ENCODE measurements around the gene TBC1D32.
"Not testable (repeated sequence)": the region's sequence is repeated elsewhere in the genome, so short reads cannot be mapped to it uniquely, and the experiment has no call there.

The TBC1D32 gene

GRCh38 chr6:121110733-121111132 is 223.5 kb downstream of the TBC1D32 start:
- no peak for TF ChIP-seq CTCF (conservative IDR thresholded peaks at IDR 0.05)

DNA sequence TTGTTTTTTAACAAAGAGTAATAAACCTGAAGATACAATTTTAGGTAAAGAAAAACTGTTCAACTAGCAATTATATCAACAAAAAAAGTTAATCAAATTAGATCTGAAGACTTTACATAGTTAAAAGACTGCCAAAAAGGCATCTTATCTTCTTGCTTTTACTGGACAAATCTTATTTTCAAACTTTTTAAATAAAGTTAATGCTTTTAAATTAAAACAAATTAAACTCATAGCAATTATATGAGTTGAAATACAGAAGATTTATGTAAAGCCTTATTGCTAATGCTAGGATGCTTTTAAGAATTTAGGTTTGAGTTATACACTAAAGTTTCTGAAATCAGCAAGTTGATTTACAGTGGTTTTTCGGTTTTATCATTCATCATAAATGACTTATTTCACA is 227.3 kb downstream of the TBC1D32 start:
- H3K27ac ChIP-seq: no peak overlapping the region
- no peak for TF ChIP-seq CTCF (conservative IDR thresholded peaks at IDR 0.05)

More at GRCh38 chr6:121110733-121111132, 223.5 kb downstream of the TBC1D32 start:
- H3K27ac ChIP-seq: no peak overlapping the region

DNA sequence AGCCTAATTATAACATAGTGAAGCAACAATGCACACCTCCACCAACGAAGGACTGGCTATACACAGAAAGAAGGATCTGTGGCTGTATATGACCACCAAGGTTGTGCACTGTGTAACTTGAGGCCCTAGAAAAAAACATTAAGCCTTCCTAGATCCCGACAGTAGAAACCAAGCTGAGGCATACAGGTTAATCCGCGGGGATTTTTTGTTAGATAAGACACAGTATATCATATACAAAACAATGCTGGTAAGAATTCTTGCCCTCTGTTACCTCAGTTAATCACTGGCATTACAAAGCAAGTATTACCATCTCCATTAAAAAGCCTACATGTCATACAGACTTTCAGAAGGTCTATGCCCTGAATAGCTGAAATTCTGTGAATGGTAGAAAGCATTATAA is 228.8 kb downstream of the TBC1D32 start:
- H3K27ac ChIP-seq: no peak overlapping the region
- TF ChIP-seq CTCF (conservative IDR thresholded peaks at IDR 0.05): no peak

- H3K27ac ChIP-seq: no peak overlapping the region
- TF ChIP-seq CTCF (conservative IDR thresholded peaks at IDR 0.05): no peak
Observed at GRCh38 chr6:121093928-121094327, 240.4 kb downstream of the TBC1D32 start.

- TF ChIP-seq CTCF (conservative IDR thresholded peaks at IDR 0.05): no peak
- H3K27ac ChIP-seq: no peak overlapping the region
Observed at GRCh38 chr6:121090492-121090891, 243.8 kb downstream of the TBC1D32 start.

DNA sequence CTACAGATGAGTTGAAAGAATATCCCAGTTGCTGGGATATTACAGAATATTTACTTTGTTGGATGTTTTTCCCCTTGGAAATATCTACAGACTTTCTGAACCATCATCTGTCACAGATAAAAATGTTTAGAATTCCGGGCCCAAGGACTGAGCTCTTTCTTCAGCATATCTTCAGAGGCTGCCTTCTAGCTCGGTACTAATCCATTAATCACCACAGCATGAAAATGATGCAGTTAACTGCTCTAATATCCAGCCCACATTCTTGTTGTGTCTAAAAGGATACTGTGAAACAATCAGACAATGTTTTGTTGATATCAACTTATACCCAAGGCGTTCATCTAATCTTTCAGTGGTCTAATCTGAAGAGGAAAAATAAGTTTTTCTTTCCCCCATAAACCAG is 247.4 kb downstream of the TBC1D32 start:
- no peak overlapping the region for H3K27ac ChIP-seq
- TF ChIP-seq CTCF (conservative IDR thresholded peaks at IDR 0.05): no peak

- H3K27ac ChIP-seq: no peak overlapping the region
Observed at GRCh38 chr6:121076119-121076518, 258.2 kb downstream of the TBC1D32 start.

GRCh38 chr6:121068749-121069148 is 265.5 kb downstream of the TBC1D32 start:
- not testable (repeated sequence) for H3K27ac ChIP-seq

More at GRCh38 chr6:121076119-121076518, 258.2 kb downstream of the TBC1D32 start:
- no peak for TF ChIP-seq CTCF (conservative IDR thresholded peaks at IDR 0.05)
